Activated effector memory CD4-positive, alpha-beta T cell treated with Interleukin-2 at 50 U/mL for 16 hours (primary cell): Measurements from ENCODE around the gene PCMT1.

Source experiments
- DNase-seq: peaks from one replicate; pipeline ENCODE4 v3.0.0-alpha.2; 2020

Gene PCMT1

GRCh38 chr6:149856256-149856994 lies 106.9 kb downstream of the PCMT1 start:
- no peak for DNase-seq

DNA sequence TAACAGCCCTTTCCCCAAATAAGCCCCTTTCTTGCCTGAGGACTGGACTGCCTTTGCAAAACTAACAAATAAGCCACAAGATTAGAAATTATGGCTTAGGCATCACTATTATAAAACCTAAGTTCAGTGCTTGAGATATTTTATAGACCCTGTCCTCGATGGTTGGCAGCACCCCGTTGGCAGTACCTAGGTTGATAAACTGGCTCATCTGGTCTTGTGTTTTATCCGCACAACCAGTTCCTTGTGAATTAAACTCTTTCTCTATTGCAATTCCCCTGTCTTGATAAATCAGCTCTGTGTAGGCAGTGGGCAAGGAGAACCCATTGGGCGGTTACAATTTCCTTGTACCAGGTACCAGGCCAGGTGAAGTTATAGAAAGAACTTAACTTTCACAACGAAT lies 108.0 kb downstream of the PCMT1 start:
- no peak for DNase-seq

- no peak for DNase-seq
These were observed 109.8 kb downstream of the PCMT1 start for GRCh38 chr6:149859368-149859767.

DNA sequence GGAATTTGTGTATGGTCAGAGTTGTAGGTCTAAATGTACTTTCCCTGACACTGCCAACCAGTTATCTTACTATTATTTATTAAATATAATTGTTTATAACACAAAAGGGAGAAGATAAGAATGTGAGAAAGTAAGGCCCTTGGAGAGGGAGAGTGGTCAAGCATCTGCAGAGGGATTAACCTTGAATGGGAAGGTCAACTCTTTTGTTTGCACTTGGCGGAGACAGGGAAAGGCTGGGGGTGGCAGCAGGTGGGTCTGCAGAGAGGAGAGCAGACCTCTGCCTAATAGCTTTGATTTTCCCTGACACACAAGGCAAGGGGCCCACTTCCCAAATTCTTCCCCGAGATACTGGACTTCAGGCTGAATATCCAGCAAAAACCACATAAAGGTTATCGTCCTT lies 110.4 kb downstream of the PCMT1 start:
- DNase-seq = no peak

DNA sequence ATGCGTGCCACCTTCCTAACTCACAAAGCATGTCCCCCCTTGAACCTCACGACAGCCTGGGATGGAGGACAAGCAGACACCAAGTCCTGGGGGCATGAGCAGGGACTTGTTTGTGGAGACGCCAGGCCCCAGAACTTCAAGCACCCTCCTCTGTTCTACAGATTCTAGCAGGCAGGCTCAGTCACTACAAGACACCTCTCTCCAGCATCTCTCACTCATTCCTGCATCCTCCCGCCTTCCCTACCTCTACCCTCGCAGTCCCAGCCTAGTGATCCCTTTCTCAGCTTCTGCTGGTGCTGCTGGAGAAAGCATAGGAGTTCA lies 110.9 kb downstream of the PCMT1 start:
- DNase-seq = no peak
